Spleen (tissue), 7 donors: ENCODE data around the gene UBE2V1.

Experiments
- CTCF ChIP-seq, 11 experiments: fragments of 200-600 bp in 7 of 11; fragments of 450-650 bp in 4 of 11; sonication (generic) in 4 of 11; IDR thresholded peaks in 8 of 11; conservative IDR thresholded peaks in 3 of 11; 1 replicate in 7 of 11; 2 replicates in 4 of 11; pipeline versions ENCODE4 v1.4.0 to v1.8.0; 2016 to 2021; ENCODE audit warnings: antibody characterized with exemption in 11 of 11, inconsistent platforms in 4 of 11, mild to moderate bottlenecking in 1 of 11
- POLR2A ChIP-seq, 3 donors: fragments of 450-650 bp; IDR thresholded peaks; one replicate each; pipeline ENCODE4 v1.5.1; 2017; ENCODE audit warnings: antibody characterized with exemption in 3 of 3, mild to moderate bottlenecking in 1 of 3
- POLR2AphosphoS5 ChIP-seq, 3 donors: sonication (generic); formaldehyde crosslinking; IDR thresholded peaks; one replicate each; pipeline ENCODE4 v1.5.1; 2017; ENCODE audit warnings: antibody characterized with exemption in 3 of 3
- donor health status: DM: no; HTN: no; CAD: no; lungs with moderate emphysema.
- donor health status: DM: no; HTN: no; CAD: no.
- donor health status: DM: no; HTN: no; CAD: no.

GRCh38 chr20:50037575-50037974 lies 75.4 kb downstream of the UBE2V1 start:
- no peak for TF ChIP-seq CTCF (IDR thresholded peaks at IDR 0.05 in 8 of 11, conservative IDR thresholded peaks at IDR 0.05 in 3 of 11)
- TF ChIP-seq POLR2A (IDR thresholded peaks at IDR 0.05): no peak
- no peak for TF ChIP-seq POLR2AphosphoS5 (IDR thresholded peaks at IDR 0.05)
